ENCODE measurements around the gene TTLL13. TPM values are rescaled to one million over a fixed set of nuclear protein-coding genes. Genes with fewer than 3 reads are reported as not detected.
A peak's percentile ranks its signal among the peaks of the same experiment; 100 is the strongest.

The TTLL13 gene
- total RNA-seq, 1 experiment from 2014 or later, result 0.39 TPM

- CTCF ChIA-PET, result interaction anchor here (0.6 to 1.3 kb wide), 6 partner anchors 12 to 292 kb away, joined by 3 to 5 read pairs (median 4); no protein-coding TSS in a partner anchor
- ATAC-seq (no peak), DNase-seq (ENCODE audit: low read depth, low spot score) (no peak)
- TF ChIP-seq REST (IDR thresholded peaks at IDR 0.05; ENCODE audit: insufficient read depth in 1 of 2, low read depth in 2 of 2, low read length in 1 of 2), result no peak
- TF ChIP-seq POLR2AphosphoS5 (IDR thresholded peaks at IDR 0.05; ENCODE audit: low read depth, low read length), result no peak; the same call in 1 of the 2 replicates
- TF ChIP-seq TCF7L2 (IDR thresholded peaks at IDR 0.05; ENCODE audit: low read depth, low read length), result no peak
- TF ChIP-seq, protein P1, sequence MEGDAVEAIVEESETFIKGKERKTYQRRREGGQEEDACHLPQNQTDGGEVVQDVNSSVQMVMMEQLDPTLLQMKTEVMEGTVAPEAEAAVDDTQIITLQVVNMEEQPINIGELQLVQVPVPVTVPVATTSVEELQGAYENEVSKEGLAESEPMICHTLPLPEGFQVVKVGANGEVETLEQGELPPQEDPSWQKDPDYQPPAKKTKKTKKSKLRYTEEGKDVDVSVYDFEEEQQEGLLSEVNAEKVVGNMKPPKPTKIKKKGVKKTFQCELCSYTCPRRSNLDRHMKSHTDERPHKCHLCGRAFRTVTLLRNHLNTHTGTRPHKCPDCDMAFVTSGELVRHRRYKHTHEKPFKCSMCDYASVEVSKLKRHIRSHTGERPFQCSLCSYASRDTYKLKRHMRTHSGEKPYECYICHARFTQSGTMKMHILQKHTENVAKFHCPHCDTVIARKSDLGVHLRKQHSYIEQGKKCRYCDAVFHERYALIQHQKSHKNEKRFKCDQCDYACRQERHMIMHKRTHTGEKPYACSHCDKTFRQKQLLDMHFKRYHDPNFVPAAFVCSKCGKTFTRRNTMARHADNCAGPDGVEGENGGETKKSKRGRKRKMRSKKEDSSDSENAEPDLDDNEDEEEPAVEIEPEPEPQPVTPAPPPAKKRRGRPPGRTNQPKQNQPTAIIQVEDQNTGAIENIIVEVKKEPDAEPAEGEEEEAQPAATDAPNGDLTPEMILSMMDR (IDR thresholded peaks at IDR 0.05), result no peak; the same call in 1 of the 2 replicates
- no peak for TF ChIP-seq SIN3A (IDR thresholded peaks at IDR 0.05; ENCODE audit: borderline replicate concordance, insufficient read depth, low read depth, low read length)
- Histone ChIP-seq H3K27ac (ENCODE audit: low read length) (peak overlapping the region; percentile 99), H3K4me1 (ENCODE audit: control insufficient read depth, insufficient read depth, low read length) (peaks cover 49% of the 10 kb centered on the region), H3K27me3 (ENCODE audit: control insufficient read depth, insufficient read depth, low read length) (no peaks in the 10 kb centered on the region), H3K9me3 (ENCODE audit: control insufficient read depth, insufficient read depth, low read depth, low read length) (no peaks in the 10 kb centered on the region), H3K36me3 (ENCODE audit: control insufficient read depth, insufficient read depth, low read length) (no peaks in the 10 kb centered on the region; the same call in 1 of the 2 replicates), H3K4me3 (ENCODE audit: low read depth in 2 of 2, low read length in 2 of 2) (peak overlapping the region; percentile 75 to 85)
- no TSS peak for BruUV-seq (replicated peaks)
- in situ Hi-C loops (cut with HindIII; ENCODE audit: low pct_unique_long_range_greater_than_20kb, low sequenced_read_pairs) (no loop called here), intact Hi-C loops (cut with micrococcal nuclease; ENCODE audit: unreplicated experiment) (no loop called here)
- POLR2A ChIA-PET, result interaction anchor here (0.6 to 1.9 kb wide), 4 partner anchors 16 to 983 kb away, joined by 3 to 10 read pairs (median 6); partner anchors contain the start of genes NGRN and TTLL13
Measured at GRCh38 chr15:90232941-90233386, 16.4 kb upstream of the TTLL13 start.

DNA sequence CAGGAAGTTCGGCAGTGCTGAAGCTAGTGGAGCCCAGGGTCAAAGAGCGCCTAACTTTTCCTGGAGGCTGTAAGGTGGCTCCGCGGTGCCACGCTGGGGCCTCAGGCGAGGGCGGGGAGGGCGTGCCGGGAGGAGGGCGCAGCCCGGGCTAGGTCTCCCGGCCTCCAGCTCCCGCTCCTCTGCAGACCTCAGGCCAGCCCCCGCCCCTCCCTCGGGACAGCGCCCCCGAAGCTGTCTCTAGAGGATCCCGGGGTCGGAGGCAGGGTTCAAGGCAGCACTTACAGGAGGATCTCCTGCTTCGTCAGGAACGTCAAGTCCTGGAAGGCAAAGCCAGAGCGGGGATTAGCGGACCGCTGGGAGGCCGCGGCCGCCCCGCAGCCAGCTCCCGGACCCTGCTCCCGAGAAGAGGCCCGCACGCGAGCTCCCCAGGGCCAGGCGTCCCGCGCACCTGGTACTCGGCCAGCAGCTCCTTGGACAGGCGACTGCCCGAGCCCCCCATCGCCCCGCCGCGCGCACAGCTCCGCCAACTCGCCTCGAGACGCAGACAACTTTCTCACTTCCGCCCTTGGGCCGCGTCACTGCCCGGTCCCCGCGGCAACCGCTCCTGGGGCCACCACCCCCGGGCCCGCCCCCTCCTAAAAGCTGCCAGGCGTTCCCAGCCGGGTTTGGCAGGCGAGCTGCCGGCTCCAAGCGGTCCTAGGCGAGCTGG is 15.8 kb upstream of the TTLL13 start, which contains the start of gene CIB1:
TSS of gene CIB1 (minus strand) at position 555 of the 709 bp plus-strand sequence. CDS start at position 499, 56 bp downstream.
- H3K4me3 ChIP-seq (ENCODE audit: low read depth in 2 of 2, low read length in 2 of 2), result peak within 1 kb of the TSS; percentile 75 to 85
- H3K4me1 ChIP-seq (ENCODE audit: control insufficient read depth, insufficient read depth, low read length), result peaks cover 43% of the 10 kb centered on the region
- no peaks in the 10 kb centered on the region; the same call in 1 of the 2 replicates for H3K36me3 ChIP-seq (ENCODE audit: control insufficient read depth, insufficient read depth, low read length)
- intact Hi-C loops (cut with micrococcal nuclease; ENCODE audit: unreplicated experiment) (no loop called here), in situ Hi-C loops (cut with HindIII; ENCODE audit: low pct_unique_long_range_greater_than_20kb, low sequenced_read_pairs) (no loop called here)
- POLR2A ChIA-PET, result interaction anchor here (0.6 to 1.9 kb wide), 12 partner anchors 9 to 421 kb away, joined by 3 to 10 read pairs (median 4); partner anchors contain the start of genes NGRN and TTLL13
- no peaks in the 10 kb centered on the region for H3K9me3 ChIP-seq (ENCODE audit: control insufficient read depth, insufficient read depth, low read depth, low read length)
- TF ChIP-seq SIN3A (IDR thresholded peaks at IDR 0.05; ENCODE audit: borderline replicate concordance, insufficient read depth, low read depth, low read length) (peak; percentile 75), TCF7L2 (IDR thresholded peaks at IDR 0.05; ENCODE audit: low read depth, low read length) (no peak)
- DNase-seq (ENCODE audit: low read depth, low spot score) (no peak), ATAC-seq (peak; percentile 79)
- BruUV-seq (replicated peaks), result TSS peak; percentile 78
- CTCF ChIA-PET, result interaction anchor here (0.6 to 1.3 kb wide), 7 partner anchors 11 to 296 kb away, joined by 3 to 7 read pairs (median 4); partner anchors contain the start of gene CRTC3
- peak within 1 kb of the TSS; percentile 99 for H3K27ac ChIP-seq (ENCODE audit: low read length)
- H3K27me3 ChIP-seq (ENCODE audit: control insufficient read depth, insufficient read depth, low read length), result no peaks in the 10 kb centered on the region
